Ascending aorta (tissue), 2 donors: Measurements from ENCODE around the gene KDF1. TPM values are rescaled to one million over a fixed set of nuclear protein-coding genes. Genes with fewer than 3 reads are reported as not detected.

Experiments
- DNase-seq, 2 donors: peaks; one replicate each; pipeline ENCODE4 v3.0.0-alpha.2; 2019; ENCODE audit warnings: low spot score in 2 of 2
- H3K27ac ChIP-seq, 2 donors: fragments of 200-600 bp; sonication (generic); one replicate each; pipeline ENCODE4 v1.5.1; 2016 to 2017; ENCODE audit warnings: mild to moderate bottlenecking in 1 of 2
- H3K27me3 ChIP-seq: fragments of 200-600 bp; sonication (generic); one replicate; pipeline ENCODE4 v1.5.1; 2017
- H3K36me3 ChIP-seq, 2 donors: fragments of 200-600 bp; sonication (generic); one replicate each; pipeline ENCODE4 v1.5.1; 2016
- H3K4me1 ChIP-seq, 2 donors: fragments of 200-600 bp; sonication (generic); one replicate each; pipeline ENCODE4 v1.5.1; 2016 to 2017; ENCODE audit warnings: mild to moderate bottlenecking in 1 of 2
- H3K4me3 ChIP-seq, 2 donors: fragments of 200-600 bp; sonication (generic); one replicate each; pipeline ENCODE4 v1.5.1; 2016 to 2017; ENCODE audit warnings: mild to moderate bottlenecking in 1 of 2
- H3K9me3 ChIP-seq, 2 donors: fragments of 200-600 bp; sonication (generic); one replicate each; pipeline ENCODE4 v1.5.1; 2016
- CTCF ChIP-seq, 3 experiments: fragments of 200-600 bp in 2 of 3; fragments of 450-650 bp in 1 of 3; sonication (generic) in 2 of 3; IDR thresholded peaks; one replicate each; pipeline ENCODE4 v1.5.1; 2016 to 2019; ENCODE audit warnings: antibody characterized with exemption in 3 of 3, mild to moderate bottlenecking in 1 of 3, moderate library complexity in 1 of 3
- intact Hi-C: fragments of 100-400 bp; cut with DNase I; formaldehyde crosslinking; loops from one replicate; pipeline ENCODE4 v1.15.1; 2023
- total RNA-seq: library from RNA; depleted of rRNA; stranded (reverse); fragments of >200 nt; gene quantifications from one replicate; pipeline ENCODE4 v1.1.0, GENCODE V29; 2016

KDF1 gene
- not detected for total RNA-seq

- Histone ChIP-seq H3K27me3 (peaks cover 16% of the 10 kb centered on the region), H3K4me1 (peaks cover 5 to 9% of the 10 kb centered on the region in 2 donors), H3K36me3 (no peaks in the 10 kb centered on the region), H3K4me3 (peak within 1 kb of the TSS; percentile 37 to 46), H3K9me3 (no peaks in the 10 kb centered on the region), H3K27ac (no peak within 1 kb of the TSS)
- no peak for TF ChIP-seq CTCF (IDR thresholded peaks at IDR 0.05)
- no peak for DNase-seq
- intact Hi-C loops = loop anchor here (10.0 kb wide), 1 partner anchor 135 kb away; no protein-coding TSS in a partner anchor
Observed at GRCh38 chr1:26959722-26960624, at the start of gene KDF1. KDF1 (minus strand) TSS chr1:26960468; CDS start chr1:26952380, 8,088 bp downstream.

DNA sequence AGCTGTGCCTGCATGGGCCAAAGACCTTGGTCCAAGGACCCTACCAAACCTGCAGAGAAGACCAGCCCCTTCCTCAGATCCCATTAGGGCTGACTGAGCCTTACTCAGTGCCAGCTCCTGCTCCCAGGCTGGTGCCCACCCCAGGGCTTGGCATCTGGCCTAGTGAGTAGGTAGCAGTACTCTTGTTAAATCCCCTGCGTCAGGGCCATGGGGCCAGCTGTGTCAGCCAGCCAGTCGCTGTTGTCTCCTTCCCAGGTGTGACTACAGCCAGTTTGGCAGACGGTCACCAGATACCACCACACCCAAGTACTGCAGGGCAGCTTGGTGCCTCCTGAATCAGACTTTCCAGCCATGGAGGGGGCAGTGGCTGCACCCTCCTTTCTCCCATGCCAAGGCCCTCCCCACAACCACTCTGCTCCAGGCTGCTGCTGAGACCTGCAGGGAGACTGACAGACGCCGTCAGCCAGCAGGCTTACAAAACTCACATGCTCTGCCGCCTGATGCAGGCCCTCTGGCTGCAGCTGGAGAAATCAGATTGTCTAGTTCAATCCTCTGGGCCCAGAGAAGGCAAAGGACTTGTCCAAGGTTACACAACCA lies 49.4 kb upstream of the KDF1 start:
- TF ChIP-seq CTCF (IDR thresholded peaks at IDR 0.05) = no peak
- no peaks in the 10 kb centered on the region for H3K27me3 ChIP-seq
- no peaks in the 10 kb centered on the region for H3K9me3 ChIP-seq
- peak overlapping the region; percentile 72 to 76 for H3K4me3 ChIP-seq
- intact Hi-C loops = no loop called here
- H3K36me3 ChIP-seq = peaks cover 18 to 20% of the 10 kb centered on the region in 2 donors
- H3K27ac ChIP-seq = peak overlapping the region; percentile 83 to 94
- peaks cover 25 to 39% of the 10 kb centered on the region in 2 donors for H3K4me1 ChIP-seq
- DNase-seq = peak; percentile 52 to 79

GRCh38 chr1:27007909-27008582 lies 47.8 kb upstream of the KDF1 start:
- Histone ChIP-seq H3K27ac (peak overlapping the region; percentile 28 to 94), H3K36me3 (peaks cover 29% of the 10 kb centered on the region in 2 donors), H3K4me1 (peaks cover 28 to 42% of the 10 kb centered on the region in 2 donors), H3K4me3 (peak overlapping the region in 1 of 2 donors; percentile 42), H3K27me3 (no peaks in the 10 kb centered on the region), H3K9me3 (no peaks in the 10 kb centered on the region)
- TF ChIP-seq CTCF (IDR thresholded peaks at IDR 0.05) = no peak
- intact Hi-C loops = no loop called here
- no peak for DNase-seq

GRCh38 chr1:27006683-27007082 lies 46.4 kb upstream of the KDF1 start:
- Histone ChIP-seq H3K27me3 (no peaks in the 10 kb centered on the region), H3K36me3 (peaks cover 29% of the 10 kb centered on the region in 2 donors), H3K4me3 (no peak overlapping the region), H3K4me1 (peaks cover 29 to 47% of the 10 kb centered on the region in 2 donors), H3K9me3 (no peaks in the 10 kb centered on the region), H3K27ac (no peak overlapping the region)
- TF ChIP-seq CTCF (IDR thresholded peaks at IDR 0.05) = no peak
- intact Hi-C loops = no loop called here
- no peak for DNase-seq

GRCh38 chr1:27005648-27006496 lies 45.6 kb upstream of the KDF1 start:
- Histone ChIP-seq H3K4me1 (peaks cover 37 to 55% of the 10 kb centered on the region in 2 donors), H3K36me3 (peaks cover 29% of the 10 kb centered on the region in 2 donors), H3K27me3 (no peaks in the 10 kb centered on the region), H3K27ac (peak overlapping the region; percentile 63 to 91), H3K4me3 (no peak overlapping the region), H3K9me3 (no peaks in the 10 kb centered on the region)
- intact Hi-C loops = no loop called here
- DNase-seq = no peak
- TF ChIP-seq CTCF (IDR thresholded peaks at IDR 0.05) = no peak
